ENCODE data around the gene ZNF138. TPM values are rescaled to one million over a fixed set of nuclear protein-coding genes. Genes with fewer than 3 reads are reported as not detected.

The ZNF138 gene
- total and polyA plus RNA-seq, 10 of the 15 experiments (the other 5 are each of a cell fraction or from before 2014, with no cell fraction given), result 5.9 to 14.9 (median 12.4) TPM

DNA sequence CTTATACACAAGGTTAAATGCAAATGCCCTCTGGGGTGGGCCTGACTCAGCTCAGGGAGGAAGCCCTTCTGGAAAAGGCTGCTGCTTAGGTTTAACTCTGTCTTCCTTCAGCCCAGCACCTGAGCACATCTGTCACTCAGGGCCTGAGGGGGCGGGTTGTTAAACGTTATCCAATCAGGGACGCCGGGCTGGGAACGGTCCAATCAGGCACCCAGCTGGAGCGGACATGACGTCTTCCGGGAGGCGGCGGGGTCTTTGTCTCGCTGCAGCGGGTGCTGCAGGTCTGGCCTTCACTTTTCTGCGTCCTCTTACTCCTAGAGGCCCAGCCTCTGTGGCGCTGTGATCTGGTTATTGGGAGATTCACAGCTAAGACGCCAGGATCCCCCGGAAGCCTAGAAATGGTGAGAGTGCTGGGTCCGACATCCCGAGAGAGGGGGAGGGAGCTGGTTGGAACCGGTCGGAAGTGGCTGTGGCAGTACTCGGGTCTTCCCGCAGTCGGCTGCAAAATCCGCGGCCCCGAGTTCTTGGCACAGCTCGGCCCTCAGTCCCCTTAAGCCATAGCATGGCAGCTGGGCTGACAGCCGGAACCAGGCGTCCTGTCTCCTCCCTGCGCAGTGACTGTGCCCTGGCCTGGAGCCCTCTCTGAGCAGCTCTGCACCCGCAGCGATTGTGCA lies at the start of gene ZNF138 (continued):
- TF ChIP-seq, protein P1, sequence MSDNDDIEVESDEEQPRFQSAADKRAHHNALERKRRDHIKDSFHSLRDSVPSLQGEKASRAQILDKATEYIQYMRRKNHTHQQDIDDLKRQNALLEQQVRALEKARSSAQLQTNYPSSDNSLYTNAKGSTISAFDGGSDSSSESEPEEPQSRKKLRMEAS (IDR thresholded peaks at IDR 0.05; ENCODE audit: low read depth, low read length), result no peak
- TF ChIP-seq, protein P2, sequence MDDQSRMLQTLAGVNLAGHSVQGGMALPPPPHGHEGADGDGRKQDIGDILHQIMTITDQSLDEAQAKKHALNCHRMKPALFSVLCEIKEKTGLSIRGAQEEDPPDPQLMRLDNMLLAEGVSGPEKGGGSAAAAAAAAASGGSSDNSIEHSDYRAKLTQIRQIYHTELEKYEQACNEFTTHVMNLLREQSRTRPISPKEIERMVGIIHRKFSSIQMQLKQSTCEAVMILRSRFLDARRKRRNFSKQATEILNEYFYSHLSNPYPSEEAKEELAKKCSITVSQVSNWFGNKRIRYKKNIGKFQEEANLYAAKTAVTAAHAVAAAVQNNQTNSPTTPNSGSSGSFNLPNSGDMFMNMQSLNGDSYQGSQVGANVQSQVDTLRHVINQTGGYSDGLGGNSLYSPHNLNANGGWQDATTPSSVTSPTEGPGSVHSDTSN (IDR thresholded peaks at IDR 0.05; ENCODE audit: insufficient replicate concordance, low read depth, low read length), result peak; percentile 95
- TF ChIP-seq BRCA1 (IDR thresholded peaks at IDR 0.05; ENCODE audit: low read depth, low read length) (no peak), POU2F2 (IDR thresholded peaks at IDR 0.05; ENCODE audit: borderline replicate concordance, low read depth, low read length) (no peak), BCL11A (IDR thresholded peaks at IDR 0.05; ENCODE audit: low read depth, low read length) (no peak), FOXM1 (IDR thresholded peaks at IDR 0.05; ENCODE audit: low read depth, low read length) (no peak), CREB1 (IDR thresholded peaks at IDR 0.05; ENCODE audit: low read depth) (peak; percentile 94), FOS (IDR thresholded peaks at IDR 0.05; ENCODE audit: borderline replicate concordance, extremely low read depth, insufficient read length) (peak; percentile 84), CBFB (IDR thresholded peaks at IDR 0.05; ENCODE audit: low read depth) (no peak), ZSCAN29 (IDR thresholded peaks at IDR 0.05) (no peak), SMAD5 (IDR thresholded peaks at IDR 0.05; ENCODE audit: low read depth) (peak; percentile 51; the same call in 1 of the 2 replicates), TCF3 (IDR thresholded peaks at IDR 0.05; ENCODE audit: borderline replicate concordance, insufficient read depth, low read depth, low read length) (no peak), TBL1XR1 (IDR thresholded peaks at IDR 0.05; ENCODE audit: low read depth, low read length) (no peak), NR2F1 (conservative IDR thresholded peaks at IDR 0.05) (no peak), SMAD1 (IDR thresholded peaks at IDR 0.05; ENCODE audit: low read depth, partially characterized antibody) (no peak), ZBED1 (IDR thresholded peaks at IDR 0.05; ENCODE audit: borderline replicate concordance) (no peak), YBX1 (IDR thresholded peaks at IDR 0.05) (no peak), EZH2 (IDR thresholded peaks at IDR 0.05; ENCODE audit: borderline replicate concordance, control insufficient read depth, low read depth, low read length) (no peak), JUNB (IDR thresholded peaks at IDR 0.05) (no peak)
- TF ChIP-seq, protein P3, sequence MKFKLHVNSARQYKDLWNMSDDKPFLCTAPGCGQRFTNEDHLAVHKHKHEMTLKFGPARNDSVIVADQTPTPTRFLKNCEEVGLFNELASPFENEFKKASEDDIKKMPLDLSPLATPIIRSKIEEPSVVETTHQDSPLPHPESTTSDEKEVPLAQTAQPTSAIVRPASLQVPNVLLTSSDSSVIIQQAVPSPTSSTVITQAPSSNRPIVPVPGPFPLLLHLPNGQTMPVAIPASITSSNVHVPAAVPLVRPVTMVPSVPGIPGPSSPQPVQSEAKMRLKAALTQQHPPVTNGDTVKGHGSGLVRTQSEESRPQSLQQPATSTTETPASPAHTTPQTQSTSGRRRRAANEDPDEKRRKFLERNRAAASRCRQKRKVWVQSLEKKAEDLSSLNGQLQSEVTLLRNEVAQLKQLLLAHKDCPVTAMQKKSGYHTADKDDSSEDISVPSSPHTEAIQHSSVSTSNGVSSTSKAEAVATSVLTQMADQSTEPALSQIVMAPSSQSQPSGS (IDR thresholded peaks at IDR 0.05; ENCODE audit: low read length), result no peak
- TF ChIP-seq, protein P4, sequence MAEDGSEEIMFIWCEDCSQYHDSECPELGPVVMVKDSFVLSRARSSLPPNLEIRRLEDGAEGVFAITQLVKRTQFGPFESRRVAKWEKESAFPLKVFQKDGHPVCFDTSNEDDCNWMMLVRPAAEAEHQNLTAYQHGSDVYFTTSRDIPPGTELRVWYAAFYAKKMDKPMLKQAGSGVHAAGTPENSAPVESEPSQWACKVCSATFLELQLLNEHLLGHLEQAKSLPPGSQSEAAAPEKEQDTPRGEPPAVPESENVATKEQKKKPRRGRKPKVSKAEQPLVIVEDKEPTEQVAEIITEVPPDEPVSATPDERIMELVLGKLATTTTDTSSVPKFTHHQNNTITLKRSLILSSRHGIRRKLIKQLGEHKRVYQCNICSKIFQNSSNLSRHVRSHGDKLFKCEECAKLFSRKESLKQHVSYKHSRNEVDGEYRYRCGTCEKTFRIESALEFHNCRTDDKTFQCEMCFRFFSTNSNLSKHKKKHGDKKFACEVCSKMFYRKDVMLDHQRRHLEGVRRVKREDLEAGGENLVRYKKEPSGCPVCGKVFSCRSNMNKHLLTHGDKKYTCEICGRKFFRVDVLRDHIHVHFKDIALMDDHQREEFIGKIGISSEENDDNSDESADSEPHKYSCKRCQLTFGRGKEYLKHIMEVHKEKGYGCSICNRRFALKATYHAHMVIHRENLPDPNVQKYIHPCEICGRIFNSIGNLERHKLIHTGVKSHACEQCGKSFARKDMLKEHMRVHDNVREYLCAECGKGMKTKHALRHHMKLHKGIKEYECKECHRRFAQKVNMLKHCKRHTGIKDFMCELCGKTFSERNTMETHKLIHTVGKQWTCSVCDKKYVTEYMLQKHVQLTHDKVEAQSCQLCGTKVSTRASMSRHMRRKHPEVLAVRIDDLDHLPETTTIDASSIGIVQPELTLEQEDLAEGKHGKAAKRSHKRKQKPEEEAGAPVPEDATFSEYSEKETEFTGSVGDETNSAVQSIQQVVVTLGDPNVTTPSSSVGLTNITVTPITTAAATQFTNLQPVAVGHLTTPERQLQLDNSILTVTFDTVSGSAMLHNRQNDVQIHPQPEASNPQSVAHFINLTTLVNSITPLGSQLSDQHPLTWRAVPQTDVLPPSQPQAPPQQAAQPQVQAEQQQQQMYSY (CRISPR knock-in tag; IDR thresholded peaks at IDR 0.05), result no peak
- TF ChIP-seq, protein P5, sequence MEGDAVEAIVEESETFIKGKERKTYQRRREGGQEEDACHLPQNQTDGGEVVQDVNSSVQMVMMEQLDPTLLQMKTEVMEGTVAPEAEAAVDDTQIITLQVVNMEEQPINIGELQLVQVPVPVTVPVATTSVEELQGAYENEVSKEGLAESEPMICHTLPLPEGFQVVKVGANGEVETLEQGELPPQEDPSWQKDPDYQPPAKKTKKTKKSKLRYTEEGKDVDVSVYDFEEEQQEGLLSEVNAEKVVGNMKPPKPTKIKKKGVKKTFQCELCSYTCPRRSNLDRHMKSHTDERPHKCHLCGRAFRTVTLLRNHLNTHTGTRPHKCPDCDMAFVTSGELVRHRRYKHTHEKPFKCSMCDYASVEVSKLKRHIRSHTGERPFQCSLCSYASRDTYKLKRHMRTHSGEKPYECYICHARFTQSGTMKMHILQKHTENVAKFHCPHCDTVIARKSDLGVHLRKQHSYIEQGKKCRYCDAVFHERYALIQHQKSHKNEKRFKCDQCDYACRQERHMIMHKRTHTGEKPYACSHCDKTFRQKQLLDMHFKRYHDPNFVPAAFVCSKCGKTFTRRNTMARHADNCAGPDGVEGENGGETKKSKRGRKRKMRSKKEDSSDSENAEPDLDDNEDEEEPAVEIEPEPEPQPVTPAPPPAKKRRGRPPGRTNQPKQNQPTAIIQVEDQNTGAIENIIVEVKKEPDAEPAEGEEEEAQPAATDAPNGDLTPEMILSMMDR (IDR thresholded peaks at IDR 0.05 in 2 of 3, conservative IDR thresholded peaks at IDR 0.05 in 1 of 3; ENCODE audit: control insufficient read depth in 2 of 3, extremely low read depth in 1 of 3, insufficient read depth in 1 of 3, low read depth in 3 of 3, low read length in 3 of 3), result no peak
